Stomach (tissue), 9 donors: ENCODE measurements around the gene PRKG2. TPM values are rescaled to one million over a fixed set of nuclear protein-coding genes. Genes with fewer than 3 reads are reported as not detected.
"Not testable (repeated sequence)": the region's sequence is repeated elsewhere in the genome, so short reads cannot be mapped to it uniquely, and the experiment has no call there.

Experiments
- DNase-seq, 2 donors: peaks; one replicate each; pipeline versions ENCODE4 v3.0.0 to v3.0.0-alpha.2; 2013 to 2019
- H3K27ac ChIP-seq, 5 donors: fragments of 200-600 bp in 4 of 5; sonication (generic) in 4 of 5; one replicate each; pipeline ENCODE4 v1.5.1; 2013 to 2019; ENCODE audit warnings: mild to moderate bottlenecking in 1 of 5, moderate library complexity in 1 of 5
- H3K27me3 ChIP-seq, 3 donors: fragments of 200-600 bp; sonication (generic); one replicate each; pipeline ENCODE4 v1.5.1; 2017 to 2019; ENCODE audit warnings: mixed run types in 1 of 3
- H3K36me3 ChIP-seq, 4 donors: fragments of 200-600 bp; sonication (generic); 1 replicate in 3 of 4; 2 replicates in 1 of 4; pipeline ENCODE4 v1.5.1; 2016 to 2019
- H3K4me1 ChIP-seq, 4 donors: fragments of 200-600 bp; sonication (generic); one replicate each; pipeline ENCODE4 v1.5.1; 2016 to 2019
- H3K4me3 ChIP-seq, 4 donors: fragments of 200-600 bp; sonication (generic) in 3 of 4; one replicate each; pipeline ENCODE4 v1.5.1; 2016 to 2019; ENCODE audit warnings: mild to moderate bottlenecking in 1 of 4
- H3K9me3 ChIP-seq, 4 donors: fragments of 200-600 bp; sonication (generic); one replicate each; pipeline ENCODE4 v1.5.1; 2016 to 2019
- EP300 ChIP-seq: sonication (generic); formaldehyde crosslinking; IDR thresholded peaks from one replicate; pipeline ENCODE4 v1.6.1; 2017; ENCODE audit warnings: antibody characterized with exemption
- POLR2A ChIP-seq, 4 donors: fragments of 450-650 bp; IDR thresholded peaks; one replicate each; pipeline ENCODE4 v1.6.1; 2016; ENCODE audit warnings: antibody characterized with exemption in 4 of 4, control low read depth in 2 of 4, mild to moderate bottlenecking in 1 of 4, moderate library complexity in 1 of 4
- POLR2AphosphoS5 ChIP-seq, 3 donors: sonication (generic); formaldehyde crosslinking; IDR thresholded peaks; one replicate each; pipeline ENCODE4 v1.6.1; 2016; ENCODE audit warnings: antibody characterized with exemption in 3 of 3
- WGBS, 5 donors: extraction: QIAGEN DNeasy Blood & Tissue Kit in 3 of 5; methylation state at CpG; one replicate each; pipeline versions ENCODE4 v1.1.5 to v1.1.7; 2013 to 2018; 5-methylcytosine and 5-hydroxymethylcytosine counted together
- intact Hi-C: fragments of 100-400 bp; cut with DNase I; formaldehyde crosslinking; loops from one replicate; pipeline ENCODE4 v1.15.1; 2023; ENCODE audit warnings: low total_unique reads
- polyA plus RNA-seq, 3 donors: library from polyadenylated mRNA; stranded (reverse); fragments of 200-250 nt; gene quantifications; one replicate each; pipeline ENCODE4 v1.2.3, GENCODE V29; 2013
- total RNA-seq, 5 donors: library from RNA; depleted of rRNA; stranded (reverse); fragments of >200 nt; gene quantifications; one replicate each; pipeline versions ENCODE4 v1.1.0 to v1.2.3, GENCODE V29; 2014 to 2016
- TF ChIP-seq, protein P1 (sequence below), 7 experiments: fragments of 450-650 bp in 4 of 7; fragments of 200-600 bp in 3 of 7; sonication (generic) in 3 of 7; IDR thresholded peaks; one replicate each; pipeline ENCODE4 v1.5.1; 2016 to 2019; ENCODE audit warnings: antibody characterized with exemption in 7 of 7, control low read depth in 2 of 7, mild to moderate bottlenecking in 1 of 7
- donor health status: healthy with polysubstance abuse.
- donor health status: Bipolar disorder and iron deficiency.
- donor health status: healthy.

Gene PRKG2
- total and polyA plus RNA-seq, 8 donors = 0.19 to 2.9 (median 0.58) TPM; not detected in 3

DNA sequence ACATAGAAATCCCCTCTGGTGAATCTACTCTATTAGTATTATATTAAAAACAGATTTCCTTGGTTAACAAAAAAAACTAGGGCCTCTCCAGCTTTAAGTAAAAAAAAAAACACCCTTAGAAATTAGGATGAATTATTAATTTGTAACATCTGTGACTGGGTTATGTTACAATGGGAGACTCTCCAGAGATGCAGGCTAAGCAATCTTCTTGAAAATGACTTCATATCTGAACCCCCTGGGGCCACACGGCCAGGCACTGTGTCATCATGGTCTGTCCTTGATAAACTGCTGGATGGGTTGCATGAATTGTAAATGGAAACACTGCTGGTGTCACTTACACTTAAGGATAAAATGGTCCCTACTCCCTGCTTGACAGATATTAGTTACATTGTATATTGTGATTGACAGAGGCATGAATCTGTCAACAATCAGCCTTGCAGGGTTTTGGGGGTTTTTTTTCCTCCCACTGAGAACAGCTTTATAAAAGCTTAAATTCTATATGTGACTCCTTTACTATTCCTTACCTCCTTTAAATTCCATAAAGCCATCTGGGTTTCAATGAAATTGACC lies 49.1 kb downstream of the PRKG2 start:
- DNase-seq = peak in 1 of 2 donors; percentile 11
- Histone ChIP-seq H3K4me3 (no peak overlapping the region), H3K9me3 (no peaks in the 10 kb centered on the region), H3K36me3 (no peaks in the 10 kb centered on the region), H3K4me1 (no peaks in the 10 kb centered on the region), H3K27ac (no peak overlapping the region), H3K27me3 (no peaks in the 10 kb centered on the region)
- intact Hi-C loops = no loop called here
- TF ChIP-seq, protein P1, sequence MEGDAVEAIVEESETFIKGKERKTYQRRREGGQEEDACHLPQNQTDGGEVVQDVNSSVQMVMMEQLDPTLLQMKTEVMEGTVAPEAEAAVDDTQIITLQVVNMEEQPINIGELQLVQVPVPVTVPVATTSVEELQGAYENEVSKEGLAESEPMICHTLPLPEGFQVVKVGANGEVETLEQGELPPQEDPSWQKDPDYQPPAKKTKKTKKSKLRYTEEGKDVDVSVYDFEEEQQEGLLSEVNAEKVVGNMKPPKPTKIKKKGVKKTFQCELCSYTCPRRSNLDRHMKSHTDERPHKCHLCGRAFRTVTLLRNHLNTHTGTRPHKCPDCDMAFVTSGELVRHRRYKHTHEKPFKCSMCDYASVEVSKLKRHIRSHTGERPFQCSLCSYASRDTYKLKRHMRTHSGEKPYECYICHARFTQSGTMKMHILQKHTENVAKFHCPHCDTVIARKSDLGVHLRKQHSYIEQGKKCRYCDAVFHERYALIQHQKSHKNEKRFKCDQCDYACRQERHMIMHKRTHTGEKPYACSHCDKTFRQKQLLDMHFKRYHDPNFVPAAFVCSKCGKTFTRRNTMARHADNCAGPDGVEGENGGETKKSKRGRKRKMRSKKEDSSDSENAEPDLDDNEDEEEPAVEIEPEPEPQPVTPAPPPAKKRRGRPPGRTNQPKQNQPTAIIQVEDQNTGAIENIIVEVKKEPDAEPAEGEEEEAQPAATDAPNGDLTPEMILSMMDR (IDR thresholded peaks at IDR 0.05) = no peak
- 26 to 56% (median 46%) methylated on average over 1 of the region's 1 CpG for WGBS, 5 donors

DNA sequence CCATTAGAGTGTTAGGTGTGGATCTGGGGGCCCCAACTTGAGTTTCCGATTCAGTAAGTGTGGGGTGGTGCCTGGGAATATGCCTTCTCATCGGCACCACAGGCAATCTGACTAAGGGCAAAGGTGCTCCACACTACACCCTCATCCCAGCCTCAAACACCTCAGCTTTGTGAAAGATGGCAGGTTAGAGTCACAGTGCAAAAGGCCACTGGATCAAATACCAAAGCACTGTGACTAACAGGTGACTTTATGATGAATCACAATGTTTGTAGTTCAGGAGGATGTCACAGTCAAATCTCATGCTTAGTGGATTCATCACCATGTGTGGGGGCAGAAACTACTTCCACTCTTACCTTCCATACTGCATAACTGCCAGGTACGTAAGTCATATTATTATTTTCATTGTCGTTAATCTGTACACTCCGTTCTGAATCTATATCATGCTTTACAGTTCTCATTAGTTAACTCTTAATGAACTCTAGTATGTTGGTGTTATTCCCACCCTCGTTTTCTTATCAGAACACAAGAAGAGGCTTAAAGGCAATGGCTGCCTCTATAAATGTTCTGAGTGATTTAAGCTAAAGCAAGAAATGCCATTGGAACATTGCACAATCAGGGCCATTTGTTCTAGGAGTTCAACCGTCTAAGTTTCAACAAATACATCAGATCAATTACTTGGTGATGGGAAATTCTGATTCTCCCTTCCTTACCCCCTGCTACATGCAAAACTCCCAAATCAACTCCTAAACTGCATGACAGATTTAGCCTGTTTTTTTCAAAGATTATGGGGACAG lies 50.2 kb downstream of the PRKG2 start:
- Histone ChIP-seq H3K27ac (no peak overlapping the region), H3K36me3 (no peaks in the 10 kb centered on the region), H3K27me3 (no peaks in the 10 kb centered on the region), H3K4me3 (no peak overlapping the region), H3K4me1 (no peaks in the 10 kb centered on the region), H3K9me3 (no peaks in the 10 kb centered on the region)
- DNase-seq = peak in 1 of 2 donors; percentile 17
- WGBS, 5 donors = 63 to 75% (median 67%) methylated on average over 7 of the region's 7 CpGs
- TF ChIP-seq EP300 = no peak
- no peak for TF ChIP-seq POLR2AphosphoS5 (IDR thresholded peaks at IDR 0.05)
- TF ChIP-seq POLR2A (IDR thresholded peaks at IDR 0.05) = no peak
- TF ChIP-seq, protein P1 (IDR thresholded peaks at IDR 0.05) = no peak
- intact Hi-C loops = no loop called here

DNA sequence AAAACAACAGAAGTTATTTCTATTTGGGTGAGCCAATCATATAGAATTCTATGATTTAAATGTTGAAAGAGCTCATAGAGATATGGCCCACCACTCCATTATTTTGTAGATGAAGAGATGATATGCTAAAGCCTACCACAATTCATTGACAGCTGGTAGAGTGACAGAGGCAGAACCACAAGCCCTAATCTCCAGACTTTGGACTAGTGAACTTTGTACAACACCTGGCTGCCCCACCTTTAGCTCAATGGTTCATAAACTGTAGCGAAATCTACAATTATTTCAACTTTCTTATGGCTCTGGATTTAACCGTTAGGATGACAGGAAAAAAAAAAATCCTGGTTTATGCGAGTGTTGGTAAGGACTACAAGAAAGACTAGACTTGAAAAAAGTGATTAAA lies 50.9 kb downstream of the PRKG2 start:
- TF ChIP-seq POLR2AphosphoS5 (IDR thresholded peaks at IDR 0.05) (no peak), POLR2A (IDR thresholded peaks at IDR 0.05) (no peak), EP300 (no peak)
- TF ChIP-seq, protein P1 (IDR thresholded peaks at IDR 0.05) = no peak
- no peaks in the 10 kb centered on the region for H3K4me1 ChIP-seq
- 42 to 61% (median 58%) methylated on average over 3 of the region's 3 CpGs for WGBS, 5 donors
- H3K9me3 ChIP-seq = no peaks in the 10 kb centered on the region
- peak in 1 of 2 donors; percentile 50 for DNase-seq
- H3K27ac ChIP-seq = no peak overlapping the region
- no peak overlapping the region for H3K4me3 ChIP-seq
- intact Hi-C loops = no loop called here
- no peaks in the 10 kb centered on the region for H3K36me3 ChIP-seq
- H3K27me3 ChIP-seq = no peaks in the 10 kb centered on the region

DNA sequence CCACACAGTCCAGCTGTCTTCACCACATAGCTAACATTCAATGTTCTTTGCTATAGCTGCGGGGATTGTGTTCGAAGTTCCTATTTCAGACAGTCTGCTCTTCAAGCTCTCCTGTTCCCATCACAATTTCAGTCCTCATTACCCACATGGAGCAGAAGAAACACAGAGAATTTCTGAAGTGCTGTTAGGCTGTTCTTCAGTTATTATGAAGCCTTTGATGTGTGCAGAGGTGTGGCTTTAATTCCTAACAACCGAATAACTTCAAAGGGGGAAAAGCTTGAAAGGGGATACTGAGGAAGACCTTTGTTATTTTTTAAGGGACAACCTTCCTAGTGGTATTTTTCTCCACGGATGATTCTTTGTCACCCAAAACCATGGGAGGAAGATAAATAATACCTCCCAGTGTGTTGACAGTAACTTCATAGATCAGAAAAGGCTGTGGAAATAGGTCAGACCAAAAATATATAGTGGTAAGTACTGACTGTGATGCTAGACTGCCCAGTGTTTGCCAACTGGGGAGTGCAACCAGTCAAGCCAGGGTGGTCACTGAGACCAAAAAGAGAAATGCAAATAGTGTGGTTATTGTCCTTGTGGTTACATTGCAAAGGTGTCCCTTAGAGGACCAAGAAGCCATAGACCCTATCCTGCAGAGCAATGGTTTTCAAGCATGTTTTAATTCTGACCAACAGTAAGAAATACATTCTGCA lies 52.1 kb downstream of the PRKG2 start:
- Histone ChIP-seq H3K4me1 (no peaks in the 10 kb centered on the region), H3K27me3 (no peaks in the 10 kb centered on the region), H3K27ac (no peak overlapping the region), H3K9me3 (no peaks in the 10 kb centered on the region), H3K4me3 (no peak overlapping the region), H3K36me3 (no peaks in the 10 kb centered on the region)
- intact Hi-C loops = no loop called here
- TF ChIP-seq POLR2AphosphoS5 (IDR thresholded peaks at IDR 0.05) (no peak), POLR2A (IDR thresholded peaks at IDR 0.05) (no peak), EP300 (no peak)
- TF ChIP-seq, protein P1 (IDR thresholded peaks at IDR 0.05) = no peak
- no peak for DNase-seq
- 69 to 73% (median 72%) methylated on average over 4 of the region's 4 CpGs for WGBS, 5 donors

DNA sequence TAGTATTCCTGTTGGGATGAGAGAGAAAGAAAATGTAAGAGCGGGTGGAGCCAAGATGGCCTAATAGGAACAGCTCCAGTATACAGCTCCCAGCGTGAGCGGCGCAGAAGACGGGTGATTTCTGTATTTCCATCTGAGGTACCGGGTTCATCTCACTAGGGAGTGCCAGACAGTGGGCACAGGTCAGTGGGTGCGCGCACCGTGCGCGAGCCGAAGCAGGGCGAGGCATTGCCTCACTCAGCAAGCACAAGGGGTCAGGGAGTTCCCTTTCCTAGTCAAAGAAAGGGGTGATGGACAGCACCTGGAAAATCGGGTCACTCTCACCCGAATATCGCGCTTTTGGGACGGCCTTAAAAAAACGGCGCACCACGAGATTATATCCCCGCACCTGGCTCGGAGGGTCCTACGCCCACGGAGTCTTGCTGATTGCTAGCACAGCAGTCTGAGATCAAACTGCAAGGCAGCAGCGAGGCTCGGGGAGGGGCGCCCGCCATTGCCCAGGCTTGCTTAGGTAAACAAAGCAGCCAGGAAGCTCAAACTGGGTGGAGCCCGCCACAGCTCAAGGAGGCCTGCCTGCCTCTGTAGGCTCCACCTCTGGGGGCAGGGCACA lies 61.2 kb downstream of the PRKG2 start:
- H3K36me3 ChIP-seq, H3K4me1 ChIP-seq, intact Hi-C loops, H3K9me3 ChIP-seq, H3K27me3 ChIP-seq: not testable (repeated sequence)
- H3K27ac ChIP-seq = peak overlapping the region in 4 of 5 donors; percentile 22 to 55 (median 36)
- WGBS, 5 donors = 26 to 74% (median 52%) methylated on average over 19 to 30 of the region's 30 CpGs
- peak in 1 of 2 donors; percentile 26 for DNase-seq
- peak overlapping the region; percentile 23 to 46 (median 34) for H3K4me3 ChIP-seq
